Endothelial cell of umbilical vein (primary cell): ENCODE measurements around the gene B9D1.

ENCODE experiments used
- POLR2A ChIP-seq: IDR thresholded peaks from 2 replicates; pipeline ENCODE4 v1.6.1; 2012; ENCODE audit warnings: low read depth, mild to moderate bottlenecking, control low read depth, low read length
- POLR2AphosphoS5 ChIP-seq: IDR thresholded peaks from 2 replicates; pipeline ENCODE4 v1.6.1; 2012; ENCODE audit warnings: low read depth, mild to moderate bottlenecking, control low read depth, low read length, moderate library complexity; ENCODE audit not compliant: insufficient read depth
- TF ChIP-seq, protein P1 (sequence below), 2 donors: IDR thresholded peaks; 1 replicate in 1 of 2; 2 replicates in 1 of 2; pipeline ENCODE4 v1.5.1; 2011; ENCODE audit warnings: low read length in 2 of 2, mild to moderate bottlenecking in 2 of 2, moderate library complexity in 2 of 2, control low read depth in 1 of 2, inconsistent platforms in 1 of 2, low read depth in 1 of 2; ENCODE audit not compliant: insufficient read depth in 1 of 2; ENCODE audit errors: extremely low read depth in 1 of 2

DNA sequence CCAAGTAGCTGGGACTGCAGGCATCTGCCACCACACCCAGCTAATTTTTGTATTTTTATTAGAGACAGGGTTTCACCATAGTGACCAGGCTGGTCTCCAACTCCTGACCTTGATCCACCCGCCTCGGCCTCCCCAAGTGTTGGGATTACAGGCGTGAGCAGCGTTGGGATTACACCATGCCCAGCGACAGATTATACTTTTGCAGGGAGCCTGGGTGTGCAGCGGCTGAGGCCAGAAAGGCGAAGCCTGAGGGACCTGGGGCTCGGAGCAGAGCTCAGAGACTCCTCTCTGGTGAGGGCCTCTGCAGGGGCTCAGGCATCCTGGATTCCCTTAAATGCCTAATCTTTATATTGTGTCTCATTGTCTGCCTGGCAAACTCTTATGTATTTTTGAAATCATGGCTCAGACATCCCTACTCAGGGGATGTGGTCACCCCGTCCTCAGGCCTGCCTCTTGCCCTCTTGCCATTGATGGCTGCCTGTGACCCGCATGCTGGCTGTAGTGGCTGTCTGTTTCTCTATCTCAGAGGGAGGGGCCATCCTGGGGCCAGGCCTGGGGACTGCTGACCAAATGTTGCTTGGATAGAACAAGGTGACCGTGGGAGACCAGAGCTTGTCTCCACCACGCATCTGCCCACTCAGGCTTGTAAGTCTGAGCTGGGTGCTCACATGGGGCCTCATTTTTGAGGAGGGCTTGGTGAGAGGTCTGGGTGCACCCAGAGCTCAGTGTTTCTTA, 42.6 kb downstream of the B9D1 start:
- TF ChIP-seq POLR2AphosphoS5 (no peak), POLR2A (no peak)
- TF ChIP-seq, protein P1, sequence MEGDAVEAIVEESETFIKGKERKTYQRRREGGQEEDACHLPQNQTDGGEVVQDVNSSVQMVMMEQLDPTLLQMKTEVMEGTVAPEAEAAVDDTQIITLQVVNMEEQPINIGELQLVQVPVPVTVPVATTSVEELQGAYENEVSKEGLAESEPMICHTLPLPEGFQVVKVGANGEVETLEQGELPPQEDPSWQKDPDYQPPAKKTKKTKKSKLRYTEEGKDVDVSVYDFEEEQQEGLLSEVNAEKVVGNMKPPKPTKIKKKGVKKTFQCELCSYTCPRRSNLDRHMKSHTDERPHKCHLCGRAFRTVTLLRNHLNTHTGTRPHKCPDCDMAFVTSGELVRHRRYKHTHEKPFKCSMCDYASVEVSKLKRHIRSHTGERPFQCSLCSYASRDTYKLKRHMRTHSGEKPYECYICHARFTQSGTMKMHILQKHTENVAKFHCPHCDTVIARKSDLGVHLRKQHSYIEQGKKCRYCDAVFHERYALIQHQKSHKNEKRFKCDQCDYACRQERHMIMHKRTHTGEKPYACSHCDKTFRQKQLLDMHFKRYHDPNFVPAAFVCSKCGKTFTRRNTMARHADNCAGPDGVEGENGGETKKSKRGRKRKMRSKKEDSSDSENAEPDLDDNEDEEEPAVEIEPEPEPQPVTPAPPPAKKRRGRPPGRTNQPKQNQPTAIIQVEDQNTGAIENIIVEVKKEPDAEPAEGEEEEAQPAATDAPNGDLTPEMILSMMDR (IDR thresholded peaks at IDR 0.05; ENCODE audit: extremely low read depth in 1 of 2, insufficient read depth in 1 of 2, low read depth in 1 of 2, low read length in 2 of 2) = no peak
